HepG2 (cell line): Measurements from ENCODE around the gene PLS1. TPM values are rescaled to one million over a fixed set of nuclear protein-coding genes. Genes with fewer than 3 reads are reported as not detected.

Experiments
- ATAC-seq: fragments of 200-7000 bp; cut with Tn5 transposase; 3 replicates; pipeline ENCODE4 v1.9.1; 2020; ENCODE audit warnings: mild to moderate bottlenecking, moderate library complexity
- BruUV-seq: library from RNA; stranded (reverse); fragments of 400-500 nt; replicated peaks from 2 replicates; lab custom pipeline; 2021; lab: Mats Ljungman, UMichigan
- CTCF ChIA-PET: fragments of 300-600 bp; formaldehyde crosslinking; extraction: SDS; loops from one replicate; lab custom pipeline; 2021; ENCODE audit warnings: low total read pairs, inconsistent platforms, low intra/inter-chr PET ratio; lab: Yijun Ruan, JAX
- POLR2A ChIA-PET: fragments of 350-600 bp; sonication (Branson Sonifier 250); formaldehyde crosslinking; loops from one replicate; lab custom pipeline; 2020; ENCODE audit warnings: antibody characterized with exemption, inconsistent platforms; lab: Yijun Ruan, JAX
- DNase-seq: peaks from one replicate; pipeline ENCODE4 v3.0.0-alpha.2; 2015; ENCODE audit warnings: low spot score
- FAIRE-seq: peaks from 3 replicates; lab custom pipeline; 2011; peaks lifted over from hg19 to GRCh38; lab: Jason Lieb, UNC
- H2AFZ ChIP-seq: one replicate; pipeline ENCODE4 v1.6.1; 2011; ENCODE audit warnings: low read length, inconsistent platforms
- H3K27ac ChIP-seq: fragments of 300-600 bp; 3 replicates; pipeline ENCODE4 v1.8.0; 2011; ENCODE audit warnings: mixed run types, mild to moderate bottlenecking, mixed read lengths, low read length, inconsistent platforms; ENCODE audit not compliant: insufficient read depth; ENCODE audit errors: extremely low read length
- H3K27me3 ChIP-seq, 2 experiments: fragments of 200-600 bp in 1 of 2; 2 replicates in 1 of 2; 3 replicates in 1 of 2; pipeline versions ENCODE4 v1.6.0 to v1.8.0; 2011; ENCODE audit warnings: low read length in 2 of 2, mild to moderate bottlenecking in 2 of 2, moderate library complexity in 2 of 2, inconsistent platforms in 1 of 2; ENCODE audit not compliant: insufficient read depth in 2 of 2, control insufficient read depth in 1 of 2
- H3K36me3 ChIP-seq, 2 experiments: fragments of 200-600 bp in 1 of 2; replicated peaks in 1 of 2; 2 replicates in 1 of 2; 3 replicates in 1 of 2; pipeline versions ENCODE4 v1.5.1 to v1.8.0; 2011; ENCODE audit warnings: low read length in 2 of 2, inconsistent platforms in 1 of 2; ENCODE audit not compliant: insufficient read depth in 2 of 2, control insufficient read depth in 1 of 2
- H3K4me1 ChIP-seq: 2 replicates; pipeline ENCODE4 v1.5.1; 2012; ENCODE audit warnings: low read length, inconsistent platforms; ENCODE audit not compliant: insufficient read depth
- H3K4me2 ChIP-seq: 2 replicates; pipeline ENCODE4 v1.6.0; 2011; ENCODE audit warnings: low read depth, low read length, inconsistent platforms
- H3K4me3 ChIP-seq, 3 experiments: fragments of 200-600 bp in 1 of 3; sonication (generic), shearing (Covaris generic) in 1 of 3; replicated peaks in 1 of 3; 2 replicates each; pipeline ENCODE4 v1.5.1; 2011 to 2016; ENCODE audit warnings: low read length in 3 of 3, inconsistent platforms in 2 of 3, low read depth in 2 of 3, mild to moderate bottlenecking in 2 of 3, control low read depth in 1 of 3, mixed read lengths in 1 of 3; ENCODE audit not compliant: insufficient read depth in 1 of 3
- H3K79me2 ChIP-seq: one replicate; pipeline ENCODE4 v1.6.1; 2011; ENCODE audit warnings: low read length, inconsistent platforms; ENCODE audit not compliant: insufficient read depth
- H3K9ac ChIP-seq: 2 replicates; pipeline ENCODE4 v1.6.0; 2011; ENCODE audit warnings: mild to moderate bottlenecking, low read depth, low read length, inconsistent platforms; ENCODE audit not compliant: insufficient read depth
- H3K9me3 ChIP-seq: 2 replicates; pipeline ENCODE4 v1.5.1; 2012; ENCODE audit warnings: mild to moderate bottlenecking, low read length
- H4K20me1 ChIP-seq: 2 replicates; pipeline ENCODE4 v1.6.0; 2011; ENCODE audit warnings: inconsistent platforms, mild to moderate bottlenecking, low read length, moderate library complexity; ENCODE audit not compliant: insufficient read depth
- ETV5 ChIP-seq: IDR thresholded peaks from 2 replicates; pipeline ENCODE4 v1.6.1; 2018; ENCODE audit warnings: missing biosample characterization, missing genetic modification reagents, inconsistent platforms, borderline replicate concordance
- KMT2A ChIP-seq: sonication (generic); formaldehyde crosslinking; IDR thresholded peaks from 2 replicates; pipeline ENCODE4 v1.4.0; 2020; ENCODE audit warnings: missing genetic modification reagents
- PBX2 ChIP-seq: IDR thresholded peaks from 2 replicates; pipeline ENCODE4 v1.6.1; 2016; ENCODE audit warnings: control low read depth
- SAP130 ChIP-seq: IDR thresholded peaks from 2 replicates; pipeline ENCODE4 v1.6.1; 2016; ENCODE audit warnings: low read depth
- SMAD9 ChIP-seq: sonication (generic); formaldehyde crosslinking; IDR thresholded peaks from 2 replicates; pipeline ENCODE4 v1.5.1; 2020; ENCODE audit warnings: mild to moderate bottlenecking, missing genetic modification reagents
- TBX2 ChIP-seq: sonication (generic); formaldehyde crosslinking; IDR thresholded peaks from 2 replicates; pipeline ENCODE4 v1.5.0; 2020; ENCODE audit warnings: missing genetic modification reagents, mild to moderate bottlenecking, borderline replicate concordance
- TBX3 ChIP-seq: fragments of 450-650 bp; IDR thresholded peaks from 2 replicates; pipeline ENCODE4 v1.6.1; 2017; ENCODE audit warnings: antibody characterized with exemption, mild to moderate bottlenecking, inconsistent platforms, borderline replicate concordance
- USF2 ChIP-seq, 2 experiments: sonication (generic) in 1 of 2; formaldehyde crosslinking in 1 of 2; IDR thresholded peaks; 2 replicates each; pipeline versions ENCODE4 v1.5.1 to v1.6.1; 2011 to 2020; ENCODE audit warnings: borderline replicate concordance in 1 of 2, low read depth in 1 of 2, low read length in 1 of 2, mild to moderate bottlenecking in 1 of 2, missing genetic modification reagents in 1 of 2, moderate library complexity in 1 of 2
- ZFP62 ChIP-seq: sonication (generic); formaldehyde crosslinking; IDR thresholded peaks from 2 replicates; pipeline ENCODE4 v1.4.0; 2020; ENCODE audit warnings: missing genetic modification reagents
- ZFP82 ChIP-seq: sonication (generic); formaldehyde crosslinking; IDR thresholded peaks from 2 replicates; pipeline ENCODE4 v1.5.1; 2020; ENCODE audit warnings: mild to moderate bottlenecking, missing genetic modification reagents, borderline replicate concordance
- ZMYM3 ChIP-seq: sonication (generic); formaldehyde crosslinking; IDR thresholded peaks from 2 replicates; pipeline ENCODE4 v1.5.1; 2020; ENCODE audit warnings: mild to moderate bottlenecking, missing genetic modification reagents
- ZNF10 ChIP-seq: sonication (generic); formaldehyde crosslinking; IDR thresholded peaks from 2 replicates; pipeline ENCODE4 v1.4.0; 2020; ENCODE audit warnings: mild to moderate bottlenecking, low read depth, missing genetic modification reagents, borderline replicate concordance
- ZNF598 ChIP-seq: sonication (generic); formaldehyde crosslinking; IDR thresholded peaks from 2 replicates; pipeline ENCODE4 v1.5.1; 2020; ENCODE audit warnings: mild to moderate bottlenecking, missing genetic modification reagents, borderline replicate concordance
- ZNF724P ChIP-seq: sonication (generic); formaldehyde crosslinking; IDR thresholded peaks from 2 replicates; pipeline ENCODE4 v1.8.0; 2022; ENCODE audit warnings: missing genetic modification reagents, borderline replicate concordance
- WGBS: methylation state at CpG from one replicate; pipeline ENCODE4 v1.1.6; 2017; ENCODE audit warnings: low lambda C conversion rate; 5-methylcytosine and 5-hydroxymethylcytosine counted together
- in situ Hi-C: cut with HindIII; loops from 2 replicates; pipeline ENCODE4 v1.10.0; 2017; ENCODE audit warnings: low pct_unique_long_range_greater_than_20kb; ENCODE audit not compliant: extremely low pct_ligation_motif_present
- intact Hi-C: fragments of 100-400 bp; cut with micrococcal nuclease; formaldehyde crosslinking; loops from one replicate; pipeline ENCODE4 v1.10.0; 2022; ENCODE audit not compliant: unreplicated experiment
- polyA plus RNA-seq, 8 experiments: library from polyadenylated mRNA; depleted of rRNA in 3 of 8; stranded (reverse) in 7 of 8; unstranded in 1 of 8; fragments of >200 nt; fragmentation: Illumina TruSeq in 4 of 8; extraction: Trizol in 4 of 8; gene quantifications; 2 replicates each; pipeline versions ENCODE4 v1.2.1 to v1.2.3, GENCODE V29; 2011 to 2016; ENCODE audit warnings: low read depth in 4 of 8, missing spikeins in 1 of 8, mixed read lengths in 1 of 8; ENCODE audit not compliant: insufficient read depth in 1 of 8
- total RNA-seq, 5 experiments: library from RNA; depleted of rRNA; stranded (reverse); fragments of >200 nt; fragmentation: Illumina TruSeq; extraction: Trizol; gene quantifications; 2 replicates each; pipeline ENCODE4 v1.2.3, GENCODE V29; 2016; ENCODE audit warnings: low read depth in 1 of 5

PLS1 gene
- total and polyA plus RNA-seq, 2 of the 13 experiments (the other 11 are each of a cell fraction or from before 2014, with no cell fraction given) = 11.2 to 21.1 TPM

GRCh38 chr3:142709207-142709606 lies 113.0 kb downstream of the PLS1 start:
- intact Hi-C loops (no loop called here), in situ Hi-C loops (no loop called here)
- Histone ChIP-seq H2AFZ (no peak overlapping the region), H3K79me2 (no peaks in the 10 kb centered on the region), H3K27me3 (no peaks in the 10 kb centered on the region), H3K27ac (no peak overlapping the region), H4K20me1 (no peaks in the 10 kb centered on the region), H3K9me3 (no peaks in the 10 kb centered on the region), H3K4me1 (no peaks in the 10 kb centered on the region), H3K4me2 (no peak overlapping the region), H3K9ac (no peak overlapping the region), H3K36me3 (no peaks in the 10 kb centered on the region), H3K4me3 (no peak overlapping the region)
- POLR2A ChIA-PET = interaction anchor here (1.1 kb wide), 1 partner anchor 15 kb away, joined by 3 read pairs; the partner anchor contains the start of gene TRPC1
- FAIRE-seq (no peak), DNase-seq (no peak), ATAC-seq (no peak)
- no TSS peak for BruUV-seq
- TF ChIP-seq ZFP82 = no peak
- no peak for TF ChIP-seq ZFP62 (CRISPR knock-in tag)
- TF ChIP-seq PBX2 = no peak
- TF ChIP-seq SMAD9 (CRISPR knock-in tag) = no peak
- TF ChIP-seq ZNF724P (CRISPR knock-in tag) = no peak
- no peak for TF ChIP-seq USF2 (IDR thresholded peaks at IDR 0.05; ENCODE audit: low read depth, low read length)
- no peak for TF ChIP-seq USF2 (CRISPR knock-in tag; IDR thresholded peaks at IDR 0.05; ENCODE audit: borderline replicate concordance)
- TF ChIP-seq TBX2 (CRISPR knock-in tag) = no peak
- TF ChIP-seq ETV5 (CRISPR knock-in tag) = no peak
- no peak for TF ChIP-seq SAP130 (CRISPR knock-in tag)
- TF ChIP-seq ZNF10 (CRISPR knock-in tag) = no peak
- TF ChIP-seq KMT2A (CRISPR knock-in tag) = no peak
- TF ChIP-seq TBX3 = no peak
- no peak for TF ChIP-seq ZMYM3 (CRISPR knock-in tag)
- no peak for TF ChIP-seq ZNF598 (CRISPR knock-in tag)
- WGBS = 96% methylated on average over 5 of the region's 5 CpGs
- CTCF ChIA-PET = no interaction called here
